HG03565 (cell line): Measurements from ENCODE around the gene TFAP2C.

Experiments used
- ATAC-seq: cut with Tn5 transposase; IDR thresholded peaks from one replicate; pipeline ENCODE4 v1.9.1; 2021; ENCODE audit warnings: mild to moderate bottlenecking, moderate library complexity; ENCODE audit not compliant: unreplicated experiment

The TFAP2C gene

DNA sequence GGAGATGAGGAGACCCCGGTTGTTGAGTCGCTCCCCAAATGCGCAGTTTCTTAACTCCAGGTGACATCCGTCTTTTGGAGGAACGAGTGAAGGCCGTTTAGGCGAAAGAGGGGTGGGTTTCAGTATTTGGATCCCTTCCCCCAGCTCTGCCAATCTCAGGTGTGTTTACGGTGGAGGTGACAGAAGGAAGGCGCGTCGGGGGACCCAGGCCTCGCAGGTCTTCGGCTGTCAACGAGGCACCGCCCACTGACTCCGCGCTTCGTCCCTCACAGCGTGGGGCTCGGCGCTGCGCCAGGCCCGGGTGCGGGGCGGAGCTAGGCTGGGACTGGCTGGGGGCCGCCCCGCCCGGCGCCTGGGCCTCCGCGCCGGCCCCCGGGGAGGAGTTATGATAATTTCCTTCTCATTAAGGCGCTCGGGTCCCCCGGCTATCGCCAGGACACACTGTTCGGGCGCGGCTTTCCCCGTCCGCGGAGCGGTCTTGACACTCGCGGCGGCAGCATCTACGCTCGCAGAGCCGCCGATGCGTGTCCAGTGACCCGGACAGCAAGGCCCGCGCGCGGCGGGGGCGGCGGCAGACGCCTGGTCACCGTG lies at the start of gene TFAP2C:
TFAP2C (plus strand) TSS at position 434 of the 591 bp plus-strand sequence. CDS start 239 bp downstream, outside the sequence.
- no peak for ATAC-seq

DNA sequence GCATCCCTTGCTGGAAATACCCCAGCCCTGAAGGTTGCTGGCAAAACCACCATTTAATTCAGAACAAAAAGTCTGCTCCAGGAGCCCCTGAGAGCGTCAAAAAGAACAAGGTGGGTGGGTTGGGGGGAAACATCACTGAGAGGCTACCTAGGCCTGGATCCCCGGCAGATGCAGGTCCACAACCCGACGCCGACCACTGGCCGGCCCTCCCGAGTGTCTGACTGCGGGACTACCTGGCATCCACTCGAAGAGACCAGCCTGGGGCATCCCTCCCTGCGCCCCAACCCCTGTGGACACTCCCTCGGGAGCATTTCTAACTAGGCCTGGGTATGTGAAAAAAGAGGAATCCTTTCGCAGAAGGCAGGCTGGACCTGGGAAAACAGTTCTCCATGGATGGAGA lies 48.9 kb upstream of the TFAP2C start:
- ATAC-seq, result no peak

DNA sequence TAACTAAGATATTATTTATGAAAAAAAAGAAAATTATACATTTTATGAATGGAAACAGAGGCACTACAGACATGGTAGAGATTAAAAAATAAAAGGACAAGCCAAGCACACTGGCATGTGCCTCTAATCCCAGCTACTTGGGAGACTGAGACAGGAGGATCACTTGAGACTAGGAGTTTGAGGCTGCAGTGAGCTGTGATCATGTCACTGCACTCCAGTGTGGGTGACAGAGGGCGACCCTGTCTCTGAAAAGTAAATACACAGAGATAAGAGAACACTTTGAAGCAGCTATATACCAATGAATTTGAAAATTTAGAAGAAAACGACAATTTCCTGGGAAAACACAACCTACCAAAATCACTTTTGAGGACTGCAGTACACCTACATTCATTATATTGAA lies 47.4 kb upstream of the TFAP2C start:
- ATAC-seq, result no peak

DNA sequence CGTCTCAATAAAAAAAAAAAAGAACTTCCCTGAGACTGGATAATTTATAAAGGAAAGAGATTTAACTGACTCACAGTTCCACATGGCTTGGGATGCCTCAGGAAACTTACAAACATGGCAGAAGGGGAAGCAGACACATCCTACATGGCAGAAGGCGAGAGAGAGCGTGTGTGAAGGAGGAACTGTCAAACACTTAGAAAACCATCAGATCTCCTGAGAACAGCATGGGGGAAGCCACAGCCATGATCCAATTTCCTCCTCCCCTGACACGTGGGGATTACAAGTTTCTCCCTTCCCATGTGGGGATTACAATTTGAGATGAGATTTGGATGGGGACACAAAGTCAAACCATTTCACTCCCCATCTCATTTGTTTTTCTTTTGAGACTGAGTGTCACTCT lies 46.6 kb upstream of the TFAP2C start:
- ATAC-seq, result no peak

DNA sequence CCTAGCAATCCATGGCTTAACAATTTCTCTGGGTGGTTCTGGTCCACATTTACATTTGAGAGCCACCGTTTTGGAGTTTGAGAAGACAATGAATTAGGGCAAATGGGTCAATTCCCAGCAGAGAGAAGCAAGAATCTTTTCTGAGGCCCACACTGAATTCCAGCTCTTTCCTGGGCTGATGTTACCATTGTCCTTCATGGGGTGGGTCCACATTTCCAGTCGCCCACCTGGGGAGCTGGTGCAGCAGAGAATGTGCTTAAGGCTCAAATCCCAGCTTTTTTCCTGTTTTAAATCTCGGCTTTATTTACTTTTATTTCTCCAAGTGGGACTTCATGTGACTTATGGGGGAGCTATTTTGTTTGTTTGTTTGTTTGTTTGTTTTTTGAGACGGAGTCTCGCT lies 44.2 kb upstream of the TFAP2C start:
- ATAC-seq, result no peak

- ATAC-seq, result no peak
Observed at GRCh38 chr20:56587307-56588041, 41.6 kb upstream of the TFAP2C start.

GRCh38 chr20:56588996-56589395 lies 40.1 kb upstream of the TFAP2C start:
- ATAC-seq, result no peak

- ATAC-seq, result no peak
Observed at GRCh38 chr20:56589633-56590032, 39.5 kb upstream of the TFAP2C start.

DNA sequence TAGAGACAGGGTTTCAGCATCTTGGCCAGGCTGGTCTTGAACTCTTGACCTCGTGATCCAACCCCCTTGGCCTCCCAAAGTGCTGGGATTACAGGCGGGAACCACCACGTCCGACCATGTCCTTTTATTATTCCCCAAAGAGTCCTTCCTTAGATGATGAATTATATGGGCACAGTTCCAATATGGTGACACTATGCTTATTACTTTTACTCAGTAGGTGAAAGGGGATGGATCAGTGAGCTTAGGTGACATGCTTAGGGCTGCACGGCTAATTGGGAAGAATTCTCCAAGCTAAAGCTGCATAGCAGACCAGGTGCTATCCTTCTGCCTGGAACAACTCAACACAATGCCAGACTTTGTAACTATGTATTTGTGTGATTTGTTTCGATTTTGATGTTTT lies 38.2 kb upstream of the TFAP2C start:
- no peak for ATAC-seq

GRCh38 chr20:56592211-56592610 lies 36.9 kb upstream of the TFAP2C start:
- ATAC-seq, result no peak

DNA sequence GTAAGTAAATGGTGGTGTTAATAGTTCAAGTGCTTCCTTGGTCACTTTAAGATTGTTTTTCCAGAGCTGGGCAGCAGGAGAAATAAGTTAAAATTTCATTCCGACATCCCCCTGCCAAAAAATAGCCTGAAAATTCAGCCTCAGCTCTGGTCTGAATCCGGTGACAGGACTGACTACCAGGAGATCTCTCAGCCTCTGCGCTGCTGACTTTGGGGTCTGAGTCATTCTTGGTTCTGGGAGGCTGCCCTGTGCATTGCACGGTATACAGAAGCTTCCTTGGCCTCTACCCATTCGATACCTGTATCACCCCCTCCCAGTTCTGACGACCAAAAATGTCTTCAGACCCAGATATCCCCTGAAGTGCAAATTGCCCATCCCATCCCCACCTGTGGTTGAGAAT lies 36.3 kb upstream of the TFAP2C start:
- no peak for ATAC-seq

GRCh38 chr20:56595746-56596475 lies 33.2 kb upstream of the TFAP2C start:
- ATAC-seq, result no peak

- ATAC-seq, result no peak
Observed at GRCh38 chr20:56601166-56601565, 27.9 kb upstream of the TFAP2C start.

GRCh38 chr20:56604673-56605072 lies 24.4 kb upstream of the TFAP2C start:
- no peak for ATAC-seq

- no peak for ATAC-seq
Observed at GRCh38 chr20:56605261-56605996, 23.7 kb upstream of the TFAP2C start.

DNA sequence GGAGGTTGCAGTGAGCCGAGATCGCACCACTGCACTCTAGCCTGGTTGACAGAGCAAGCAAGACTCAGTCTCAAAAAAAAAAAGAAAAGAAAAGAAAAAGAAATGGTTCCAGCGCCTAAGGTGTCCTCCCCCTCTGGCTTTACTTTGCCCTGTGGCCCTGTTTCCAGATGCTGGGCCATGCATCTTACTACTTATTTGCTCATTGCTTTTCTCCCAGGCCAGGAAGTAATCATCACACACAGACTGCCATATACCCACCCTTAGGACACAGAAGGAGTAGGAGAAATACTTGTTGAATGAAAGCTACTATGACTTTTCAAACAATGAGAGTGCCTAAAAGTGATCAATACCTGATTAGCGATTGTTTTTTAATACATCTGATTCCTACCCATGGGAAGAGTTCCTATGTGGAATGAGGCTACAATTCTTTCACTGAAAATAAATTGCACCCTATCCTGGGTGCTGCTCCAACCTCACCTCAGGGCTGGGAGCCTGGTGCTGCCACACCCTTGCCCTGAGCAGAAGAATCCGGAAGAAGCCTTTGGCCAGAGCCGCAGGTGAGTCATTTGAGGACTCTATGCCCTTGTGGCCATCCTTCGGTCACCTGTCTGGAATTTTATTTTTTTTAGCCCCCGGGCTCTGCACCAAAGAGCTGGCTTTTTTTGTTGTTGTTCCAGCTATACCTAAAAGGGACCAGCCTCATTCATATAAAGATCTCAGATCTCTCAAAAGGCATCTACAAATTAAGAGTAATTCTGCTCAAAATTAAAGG lies 22.7 kb upstream of the TFAP2C start:
- ATAC-seq, result no peak

GRCh38 chr20:56607061-56607704 lies 21.9 kb upstream of the TFAP2C start:
- no peak for ATAC-seq

DNA sequence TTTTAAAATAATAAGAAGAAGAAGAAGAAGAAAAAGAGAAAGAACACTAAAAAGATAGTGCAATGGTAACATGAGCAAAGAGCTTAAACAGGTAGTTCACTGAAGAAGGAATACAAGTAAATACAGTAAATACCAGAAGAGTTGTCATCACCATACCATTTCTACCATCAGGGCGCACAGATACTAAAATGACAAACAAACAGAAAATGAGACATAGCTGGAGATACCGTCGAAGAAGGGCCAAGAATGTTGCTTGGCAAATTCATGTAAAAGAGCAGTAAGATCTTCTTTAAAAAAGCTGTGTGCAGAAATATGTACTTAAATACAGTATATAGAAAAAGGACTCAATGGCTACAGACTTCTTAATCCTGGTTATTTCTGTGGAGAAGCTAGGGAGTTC lies 20.7 kb upstream of the TFAP2C start:
- no peak for ATAC-seq

- no peak for ATAC-seq
Observed at GRCh38 chr20:56609321-56609720, 19.8 kb upstream of the TFAP2C start.

DNA sequence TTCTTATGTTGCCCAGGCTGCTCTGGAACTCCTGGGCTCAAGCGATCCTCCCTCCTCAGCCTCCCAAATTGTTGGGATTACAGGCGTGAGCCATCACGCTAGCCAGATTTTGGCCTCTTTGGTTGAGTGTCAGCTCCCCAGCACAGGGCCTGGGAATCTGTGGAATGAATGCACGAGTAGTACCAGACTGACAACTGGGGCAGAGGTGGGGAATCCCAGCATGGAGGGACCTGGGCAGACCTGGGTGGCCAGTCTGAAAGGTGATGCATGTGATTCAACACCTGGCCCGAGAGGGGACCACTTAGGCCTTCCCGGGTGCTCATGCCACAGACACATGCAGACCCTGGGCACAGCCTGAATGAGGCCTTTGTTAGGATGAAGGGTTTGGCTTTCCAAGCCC lies 19.0 kb upstream of the TFAP2C start:
- no peak for ATAC-seq
